ENCODE measurements around the gene SDCBP2. TPM values are rescaled to one million over a fixed set of nuclear protein-coding genes. Genes with fewer than 3 reads are reported as not detected.
"Not testable (repeated sequence)": the region's sequence is repeated elsewhere in the genome, so short reads cannot be mapped to it uniquely, and the experiment has no call there.

The SDCBP2 gene
- polyA plus RNA-seq, 3 donors, result 2.2 to 2.4 (median 2.2) TPM

- DNase-seq (ENCODE audit: low read depth in 3 of 3, low spot score in 2 of 3), result no peak
Measured at GRCh38 chr20:1360094-1360846, 31.3 kb upstream of the SDCBP2 start.

GRCh38 chr20:1357921-1358671 lies 29.2 kb upstream of the SDCBP2 start:
- DNase-seq (ENCODE audit: low read depth in 3 of 3, low spot score in 2 of 3), result no peak

- DNase-seq (ENCODE audit: low read depth in 3 of 3, low spot score in 2 of 3), result no peak
Measured at GRCh38 chr20:1353956-1354355, 25.0 kb upstream of the SDCBP2 start.

- DNase-seq (ENCODE audit: low read depth in 3 of 3, low spot score in 2 of 3), result no peak
Measured at GRCh38 chr20:1346315-1346969, 17.5 kb upstream of the SDCBP2 start.

- DNase-seq (ENCODE audit: low read depth in 3 of 3, low spot score in 2 of 3), result no peak
Measured at GRCh38 chr20:1345756-1346093, 16.8 kb upstream of the SDCBP2 start.

- DNase-seq (ENCODE audit: low read depth in 3 of 3, low spot score in 2 of 3), result no peak
Measured at GRCh38 chr20:1345030-1345755, 16.3 kb upstream of the SDCBP2 start.

GRCh38 chr20:1343446-1344124 lies 14.6 kb upstream of the SDCBP2 start:
- not testable (repeated sequence) for DNase-seq (ENCODE audit: low read depth in 3 of 3, low spot score in 2 of 3)

GRCh38 chr20:1341561-1342265 lies 12.8 kb upstream of the SDCBP2 start:
- DNase-seq (ENCODE audit: low read depth in 3 of 3, low spot score in 2 of 3), result no peak

- DNase-seq (ENCODE audit: low read depth in 3 of 3, low spot score in 2 of 3), result no peak
Measured at GRCh38 chr20:1338801-1339200, 9.9 kb upstream of the SDCBP2 start.

- no peak for DNase-seq (ENCODE audit: low read depth in 3 of 3, low spot score in 2 of 3)
Measured at GRCh38 chr20:1338096-1338495, 9.2 kb upstream of the SDCBP2 start.

GRCh38 chr20:1337441-1337840 lies 8.5 kb upstream of the SDCBP2 start:
- no peak for DNase-seq (ENCODE audit: low read depth in 3 of 3, low spot score in 2 of 3)

GRCh38 chr20:1336699-1337367 lies 7.9 kb upstream of the SDCBP2 start:
- no peak for DNase-seq (ENCODE audit: low read depth in 3 of 3, low spot score in 2 of 3)

- DNase-seq (ENCODE audit: low read depth in 3 of 3, low spot score in 2 of 3), result no peak
Measured at GRCh38 chr20:1335961-1336698, 7.2 kb upstream of the SDCBP2 start.

GRCh38 chr20:1334761-1335160 lies 5.8 kb upstream of the SDCBP2 start:
- no peak for DNase-seq (ENCODE audit: low read depth in 3 of 3, low spot score in 2 of 3)

- DNase-seq (ENCODE audit: low read depth in 3 of 3, low spot score in 2 of 3), result no peak
Measured at GRCh38 chr20:1334370-1334731, 5.4 kb upstream of the SDCBP2 start.

- no peak for DNase-seq (ENCODE audit: low read depth in 3 of 3, low spot score in 2 of 3)
Measured at GRCh38 chr20:1333462-1334369, 4.8 kb upstream of the SDCBP2 start.

- DNase-seq (ENCODE audit: low read depth in 3 of 3, low spot score in 2 of 3), result no peak
Measured at GRCh38 chr20:1332749-1333300, 3.9 kb upstream of the SDCBP2 start.
